ENCODE data around the gene TSPAN3. TPM values are rescaled to one million over a fixed set of nuclear protein-coding genes. Genes with fewer than 3 reads are reported as not detected.

Gene TSPAN3
- total and polyA plus RNA-seq, 7 donors, result 146 to 330 (median 210) TPM

- H3K27me3 ChIP-seq (ENCODE audit: insufficient read depth in 3 of 3, low read length in 2 of 3), result no peaks in the 10 kb centered on the region
- no peak for TF ChIP-seq CTCF (IDR thresholded peaks at IDR 0.05)
- H3K4me3 ChIP-seq, result no peak overlapping the region
- no peak overlapping the region for H3K27ac ChIP-seq
- no peaks in the 10 kb centered on the region for H3K4me1 ChIP-seq
- peaks cover 0 to 9% of the 10 kb centered on the region in 2 donors for H3K36me3 ChIP-seq (ENCODE audit: insufficient read depth in 1 of 2, low read depth in 1 of 2)
- 82 to 90% (median 86%) methylated on average over 3 to 4 of the region's 4 CpGs for WGBS, 3 donors
- H3K9me3 ChIP-seq, result no peaks in the 10 kb centered on the region
- intact Hi-C loops (cut with DNase I), result loop anchor here in 1 of 2 donors (5.0 kb wide), 1 partner anchor 39 kb away; the partner anchor contains the start of gene TSPAN3
- DNase-seq, result no peak
- ATAC-seq, result no peak
These were observed 37.5 kb downstream of the TSPAN3 start for GRCh38 chr15:77033417-77033728.

GRCh38 chr15:77032647-77033416 is 38.1 kb downstream of the TSPAN3 start:
- Histone ChIP-seq H3K27ac (no peak overlapping the region), H3K27me3 (ENCODE audit: insufficient read depth in 3 of 3, low read length in 2 of 3) (no peaks in the 10 kb centered on the region), H3K4me1 (no peaks in the 10 kb centered on the region), H3K9me3 (no peaks in the 10 kb centered on the region), H3K36me3 (ENCODE audit: insufficient read depth in 1 of 2, low read depth in 1 of 2) (peaks cover 0 to 9% of the 10 kb centered on the region in 2 donors), H3K4me3 (no peak overlapping the region)
- peak in 1 of 2 donors; percentile 40 for DNase-seq
- WGBS, 3 donors, result 67 to 80% (median 72%) methylated on average over 18 of the region's 18 CpGs
- intact Hi-C loops (cut with DNase I), result loop anchor here in 1 of 2 donors (5.0 kb wide), 1 partner anchor 39 kb away; the partner anchor contains the start of gene TSPAN3
- no peak for TF ChIP-seq CTCF (IDR thresholded peaks at IDR 0.05)
- ATAC-seq, result no peak

GRCh38 chr15:77032052-77032646 is 38.8 kb downstream of the TSPAN3 start:
- 64 to 74% (median 71%) methylated on average over 22 of the region's 22 CpGs for WGBS, 3 donors
- no peak overlapping the region for H3K4me3 ChIP-seq
- H3K4me1 ChIP-seq, result no peaks in the 10 kb centered on the region
- H3K27me3 ChIP-seq (ENCODE audit: insufficient read depth in 3 of 3, low read length in 2 of 3), result no peaks in the 10 kb centered on the region
- DNase-seq (peak in 1 of 2 donors; percentile 49), ATAC-seq (no peak)
- intact Hi-C loops (cut with DNase I), result loop anchor here in 1 of 2 donors (5.0 kb wide), 1 partner anchor 40 kb away; the partner anchor contains the start of gene TSPAN3
- TF ChIP-seq CTCF (IDR thresholded peaks at IDR 0.05), result no peak
- H3K27ac ChIP-seq, result no peak overlapping the region
- no peaks in the 10 kb centered on the region for H3K9me3 ChIP-seq
- peaks cover 0 to 9% of the 10 kb centered on the region in 2 donors for H3K36me3 ChIP-seq (ENCODE audit: insufficient read depth in 1 of 2, low read depth in 1 of 2)

- no peaks in the 10 kb centered on the region for H3K27me3 ChIP-seq (ENCODE audit: insufficient read depth in 3 of 3, low read length in 2 of 3)
- 58 to 74% (median 69%) methylated on average over 12 of the region's 12 CpGs for WGBS, 3 donors
- peak; percentile 12 for TF ChIP-seq CTCF (IDR thresholded peaks at IDR 0.05)
- H3K27ac ChIP-seq, result no peak overlapping the region
- ATAC-seq (peak; percentile 11 to 64 (median 30)), DNase-seq (peak in 1 of 2 donors; percentile 41)
- peaks cover 0 to 5% of the 10 kb centered on the region in 2 donors for H3K36me3 ChIP-seq (ENCODE audit: insufficient read depth in 1 of 2, low read depth in 1 of 2)
- intact Hi-C loops (cut with DNase I), result loop anchor here in 1 of 2 donors (5.0 kb wide), 1 partner anchor 41 kb away; the partner anchor contains the start of gene TSPAN3
- no peaks in the 10 kb centered on the region for H3K9me3 ChIP-seq
- no peaks in the 10 kb centered on the region for H3K4me1 ChIP-seq
- no peak overlapping the region for H3K4me3 ChIP-seq
These were observed 39.4 kb downstream of the TSPAN3 start for GRCh38 chr15:77031376-77032050.

Measured in psoas muscle (tissue), 8 donors.